Activated CD8-positive, alpha-beta memory T cell treated with anti-CD3 and anti-CD28 coated beads, Interleukin-2, amount 50 U/mL, for 4 hours (primary cell): ENCODE results near the gene AP1B1.

Experiments used
- DNase-seq: peaks from one replicate; pipeline ENCODE4 v3.0.0-alpha.2; 2020

Gene AP1B1

GRCh38 chr22:29311464-29312217 is 76.7 kb downstream of the AP1B1 start:
- no peak for DNase-seq

GRCh38 chr22:29310863-29311339 is 77.5 kb downstream of the AP1B1 start:
- DNase-seq: peak; percentile 57

GRCh38 chr22:29310065-29310862 is 78.1 kb downstream of the AP1B1 start:
- DNase-seq: peak; percentile 10

DNA sequence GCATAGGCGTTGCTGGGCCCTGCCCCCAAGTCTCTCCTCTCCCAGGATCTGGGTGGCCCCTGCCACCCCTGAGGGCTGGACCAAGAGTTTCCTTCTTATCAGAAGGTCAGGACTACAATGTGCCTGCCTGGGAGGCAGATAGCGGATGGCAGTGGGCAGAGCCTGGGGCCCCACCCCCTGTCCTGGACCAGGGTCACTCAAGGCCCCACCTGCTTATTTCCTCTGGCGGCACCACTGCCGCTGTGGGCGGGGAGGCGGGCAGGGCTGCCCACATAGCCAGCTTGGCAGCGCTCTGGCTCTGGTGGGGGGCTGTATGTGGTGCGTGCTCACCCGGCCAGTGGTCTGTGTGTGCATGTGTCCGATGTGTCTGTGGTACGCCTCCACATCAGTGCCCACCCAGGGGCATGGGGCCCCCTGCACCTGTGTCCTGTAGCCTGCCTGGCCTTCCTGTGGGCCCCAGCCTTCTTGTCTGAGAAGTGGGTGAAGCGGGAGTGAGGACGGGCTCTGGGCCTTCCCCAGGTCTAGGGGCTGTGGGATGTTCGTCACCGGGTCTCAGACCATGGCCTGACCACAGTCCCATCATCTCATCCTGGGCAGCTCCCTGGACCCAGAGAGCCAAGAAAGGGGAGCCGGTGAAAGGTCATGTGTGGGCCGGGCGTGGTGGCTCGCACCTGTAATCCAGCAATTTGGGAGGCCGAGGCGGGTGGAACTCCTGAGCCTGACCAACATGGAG is 78.9 kb downstream of the AP1B1 start:
- no peak for DNase-seq

DNA sequence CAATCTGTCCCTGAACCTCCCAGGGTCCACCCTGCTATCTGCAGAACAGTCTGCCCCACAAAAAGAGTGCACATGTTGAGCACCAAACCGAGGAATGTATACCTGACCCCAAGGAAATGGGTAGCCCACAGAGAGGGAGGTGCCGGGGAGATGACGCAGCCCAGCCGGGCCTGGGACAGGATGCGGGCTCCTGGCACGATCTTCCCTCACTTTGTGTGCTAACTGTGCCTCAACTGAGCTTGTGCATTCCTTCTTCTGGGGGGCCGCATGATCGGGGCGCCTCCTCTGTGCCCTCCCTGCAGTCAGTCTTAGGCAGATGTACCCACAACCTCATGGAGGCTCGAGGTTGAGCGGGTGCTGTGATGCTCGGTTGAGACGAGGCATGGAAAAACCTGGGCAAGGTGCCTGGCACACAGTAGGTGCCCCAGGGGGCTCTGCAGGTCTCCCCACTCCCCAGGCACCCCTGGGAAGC is 79.5 kb downstream of the AP1B1 start:
- no peak for DNase-seq

DNA sequence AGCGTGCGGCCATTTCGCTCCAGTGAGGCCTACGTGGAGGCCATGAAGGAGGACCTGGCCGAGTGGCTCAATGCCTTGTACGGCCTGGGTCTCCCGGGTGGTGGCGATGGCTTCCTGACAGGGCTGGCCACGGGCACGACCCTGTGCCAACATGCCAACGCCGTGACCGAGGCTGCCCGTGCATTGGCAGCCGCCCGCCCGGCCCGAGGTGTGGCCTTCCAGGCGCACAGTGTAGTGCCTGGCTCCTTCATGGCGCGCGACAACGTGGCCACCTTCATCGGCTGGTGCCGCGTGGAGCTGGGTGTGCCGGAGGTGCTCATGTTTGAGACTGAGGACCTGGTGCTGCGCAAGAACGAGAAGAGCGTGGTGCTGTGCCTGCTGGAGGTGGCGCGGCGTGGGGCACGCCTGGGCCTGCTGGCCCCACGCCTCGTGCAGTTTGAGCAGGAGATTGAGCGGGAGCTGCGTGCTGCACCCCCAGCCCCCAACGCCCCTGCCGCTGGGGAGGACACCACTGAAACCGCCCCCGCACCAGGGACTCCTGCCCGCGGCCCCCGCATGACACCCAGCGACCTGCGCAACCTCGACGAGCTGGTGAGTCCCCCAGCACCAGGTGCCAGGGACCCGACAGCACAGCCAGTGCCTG is 80.1 kb downstream of the AP1B1 start:
- DNase-seq: no peak

- peak; percentile 14 for DNase-seq
Observed at GRCh38 chr22:29307596-29308147, 80.7 kb downstream of the AP1B1 start.

DNA sequence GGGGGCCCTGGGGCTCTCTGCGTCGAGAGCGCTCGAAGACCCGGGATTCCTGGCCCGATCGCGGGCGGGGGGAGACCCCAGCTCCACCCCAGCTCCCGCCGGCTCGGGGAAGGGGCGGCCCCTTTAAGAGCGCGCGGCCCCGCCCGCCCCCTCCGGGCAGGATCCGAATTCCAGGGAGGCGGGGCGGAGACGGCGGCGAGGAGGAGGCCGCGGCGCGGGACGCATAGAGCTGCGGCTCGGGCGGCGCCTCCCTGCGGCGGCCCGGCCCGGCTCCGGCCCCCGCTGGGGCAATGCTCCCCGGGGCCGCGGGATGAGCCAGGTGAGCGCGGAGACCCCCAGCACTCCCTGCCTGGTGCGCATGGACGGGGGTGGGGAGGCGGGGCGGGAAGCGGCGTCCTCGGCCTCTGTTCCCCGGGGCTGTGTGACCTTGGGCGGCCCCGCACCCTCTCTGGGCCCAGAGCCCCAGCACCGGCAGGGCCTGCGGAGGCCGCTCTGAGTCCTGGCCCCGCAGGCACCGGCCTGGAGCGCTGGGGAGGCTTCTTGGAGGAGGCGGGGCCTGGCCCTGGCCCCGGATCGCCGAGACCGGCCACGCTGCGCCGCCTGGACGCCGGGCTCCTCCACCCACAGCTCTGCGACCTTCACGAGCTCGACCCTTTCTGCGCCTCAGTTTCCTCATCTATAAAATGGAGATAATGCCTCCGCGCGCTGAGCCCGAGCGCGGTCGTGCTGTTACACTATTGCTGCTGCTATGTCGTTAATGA is 81.4 kb downstream of the AP1B1 start:
- peak; percentile 24 for DNase-seq

DNA sequence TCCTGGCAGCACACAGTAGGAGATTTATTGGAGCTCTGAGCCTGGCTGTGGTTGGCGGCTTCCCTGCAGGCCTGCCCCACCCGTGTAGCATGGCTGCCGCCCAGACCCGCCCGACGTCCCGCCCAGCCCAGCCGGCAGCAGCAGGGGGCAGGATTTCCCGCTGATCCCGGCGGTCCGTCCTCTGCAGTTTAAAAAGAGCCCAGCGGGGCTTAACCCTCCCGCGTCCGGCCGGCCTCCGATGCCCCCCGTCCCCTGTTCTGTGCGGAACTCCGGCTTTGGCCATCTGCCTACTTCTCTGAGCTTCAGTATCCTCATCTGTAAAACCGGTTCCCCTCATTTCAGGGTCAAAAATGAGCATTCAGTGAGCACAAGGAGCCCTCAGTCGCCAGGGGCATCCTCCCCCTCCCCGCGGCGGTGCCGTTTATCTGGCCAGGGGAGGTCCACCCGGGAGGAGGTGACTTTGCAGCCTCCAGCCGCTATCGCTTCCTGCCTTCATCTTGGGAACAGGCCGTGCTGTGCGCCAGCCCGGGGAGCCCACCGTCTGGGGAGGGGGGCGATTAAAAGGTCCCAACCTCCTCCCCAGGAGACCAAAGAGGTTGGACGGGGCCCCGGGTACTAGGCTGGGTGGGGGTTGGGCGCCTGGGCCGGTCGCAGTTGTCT is 82.1 kb downstream of the AP1B1 start, which contains the start of gene GAS2L1:
Gene GAS2L1, plus strand, starts transcription at position 476 of the 660 bp plus-strand sequence. CDS start 1,456 bp downstream, outside the sequence.
- peak; percentile 38 for DNase-seq

- no peak for DNase-seq
Observed at GRCh38 chr22:29305836-29306174, 82.6 kb downstream of the AP1B1 start.

DNA sequence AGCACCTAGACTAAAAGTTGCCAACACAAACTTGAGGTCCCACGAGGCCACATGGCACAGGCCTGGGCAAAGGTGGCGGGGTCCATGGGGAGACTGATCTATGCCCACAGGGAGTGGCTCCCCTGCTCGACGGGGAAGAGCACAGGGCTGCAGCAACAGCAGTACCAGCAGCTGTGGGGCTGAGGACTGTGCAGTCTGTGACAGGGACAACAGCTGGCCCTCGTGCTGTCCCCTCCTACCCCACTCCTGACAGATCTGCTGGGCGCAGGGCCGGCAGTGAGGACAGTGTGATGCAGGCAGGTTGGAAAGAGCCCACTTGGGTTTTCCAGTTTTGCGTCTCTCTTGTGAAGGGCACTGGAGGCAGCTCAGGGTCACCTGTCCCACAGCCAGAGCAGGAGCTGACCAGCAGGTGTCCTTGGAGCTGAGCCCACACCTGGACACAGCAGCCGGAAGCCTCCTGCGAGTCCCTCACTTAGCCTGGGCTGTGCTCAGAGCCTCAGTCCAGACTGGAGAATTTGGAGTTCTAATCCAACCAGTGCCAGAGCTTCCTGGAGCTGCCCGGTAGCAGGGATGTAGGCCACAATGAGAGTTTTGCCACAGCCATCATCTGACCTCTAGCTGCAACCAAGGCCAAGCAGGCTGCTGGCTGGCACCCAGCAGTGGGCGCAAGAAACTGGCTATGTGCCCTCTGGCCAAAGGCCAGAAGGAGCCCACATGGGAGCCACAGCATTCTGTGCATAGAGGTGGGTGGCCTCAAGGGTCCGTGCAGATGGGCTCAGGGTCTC is 85.5 kb downstream of the AP1B1 start:
- DNase-seq: no peak

DNA sequence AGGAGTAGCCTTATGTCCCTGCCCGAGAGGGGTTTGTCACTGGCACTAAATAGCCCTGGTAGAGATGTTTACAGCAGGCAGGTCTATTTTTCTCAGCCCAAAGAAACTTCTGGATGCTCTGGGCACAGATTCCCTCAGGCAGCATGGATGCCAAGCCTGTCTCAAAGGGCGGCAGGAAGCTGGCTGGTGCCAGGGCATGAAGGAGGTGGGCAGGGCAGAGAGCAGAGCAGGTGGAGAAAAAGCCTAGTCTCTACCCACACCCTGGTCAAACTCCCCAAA is 86.0 kb downstream of the AP1B1 start:
- no peak for DNase-seq

DNA sequence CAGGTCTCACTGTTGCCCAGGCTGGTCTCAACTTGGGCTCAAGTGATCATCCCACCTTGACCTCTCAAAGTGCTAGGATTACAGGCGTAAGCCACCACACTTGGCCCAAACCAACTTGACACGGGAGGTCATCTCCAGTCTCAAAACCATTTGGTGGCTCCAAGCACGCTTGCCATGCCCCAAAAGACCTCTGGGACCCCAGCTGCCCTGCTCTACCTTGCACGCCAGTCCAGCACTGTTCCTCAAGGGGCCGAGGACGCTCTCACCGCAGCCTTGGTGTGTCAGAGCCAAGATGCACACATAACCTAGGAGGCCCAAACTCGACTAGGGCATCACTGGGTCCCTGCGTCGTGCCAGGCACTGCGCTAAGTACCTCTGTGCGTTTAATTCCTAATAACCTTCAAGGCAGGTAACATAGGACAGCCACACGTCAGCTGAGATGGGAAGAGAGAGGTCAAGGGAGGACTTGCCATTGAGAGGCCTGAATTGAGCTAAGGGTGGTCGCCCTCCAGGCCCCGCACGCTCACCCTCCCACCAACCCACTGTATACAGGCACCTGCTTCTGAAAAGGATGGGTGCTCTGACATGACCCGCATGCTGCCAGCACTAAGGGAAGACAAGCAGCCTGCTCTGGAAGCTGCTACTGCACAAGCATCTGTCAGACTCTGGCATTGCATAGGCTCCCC is 86.5 kb downstream of the AP1B1 start:
- no peak for DNase-seq

GRCh38 chr22:29300807-29301601 is 87.4 kb downstream of the AP1B1 start:
- DNase-seq: no peak

GRCh38 chr22:29300467-29300806 is 87.9 kb downstream of the AP1B1 start:
- DNase-seq: no peak

- DNase-seq: no peak
Observed at GRCh38 chr22:29299136-29299900, 89.1 kb downstream of the AP1B1 start.

GRCh38 chr22:29298641-29299040 is 89.7 kb downstream of the AP1B1 start:
- no peak for DNase-seq

GRCh38 chr22:29292379-29292778 is 96.0 kb downstream of the AP1B1 start:
- no peak for DNase-seq
